ENCODE measurements around the gene SLC35C1. TPM values are rescaled to one million over a fixed set of nuclear protein-coding genes. Genes with fewer than 3 reads are reported as not detected.

Gene SLC35C1
- total RNA-seq, 1 experiment from 2014 or later: 10.4 TPM

GRCh38 chr11:45761659-45762058 lies 43.3 kb upstream of the SLC35C1 start (continued):
- no peak for TF ChIP-seq ATF6 (CRISPR knock-in tag; IDR thresholded peaks at IDR 0.05)

DNA sequence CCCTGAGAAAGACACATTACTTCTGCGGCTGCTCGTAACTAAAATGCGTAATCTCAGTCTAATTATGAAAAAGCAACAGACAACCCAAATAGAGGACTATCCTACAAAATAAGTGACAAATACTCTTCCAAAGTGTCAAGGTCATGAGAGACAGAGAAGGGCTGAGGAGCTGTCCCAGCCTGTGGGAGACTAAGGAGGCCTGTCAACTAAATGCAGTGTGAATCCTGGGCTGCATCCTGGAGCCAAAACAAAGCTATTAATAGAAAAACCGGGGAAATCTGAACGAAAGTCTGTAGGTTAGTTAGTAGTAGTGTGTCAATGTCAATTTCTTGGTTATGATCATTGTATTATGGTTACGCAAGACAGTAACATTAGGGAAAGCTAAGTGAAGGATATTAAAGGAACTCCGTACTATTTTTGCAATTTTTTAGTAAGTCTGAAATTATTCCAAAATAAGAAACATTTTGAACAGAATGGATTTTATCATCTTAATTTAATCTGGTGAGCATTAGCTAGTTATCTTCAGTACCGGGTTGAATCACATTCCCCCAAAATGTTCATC lies 39.8 kb upstream of the SLC35C1 start:
- no peak overlapping the region for H3K27ac Mint-ChIP-seq
- TF ChIP-seq AFF4 (CRISPR knock-in tag; IDR thresholded peaks at IDR 0.05; ENCODE audit: borderline replicate concordance): no peak
- no peak for TF ChIP-seq ZNF138 (CRISPR knock-in tag; conservative IDR thresholded peaks at IDR 0.05)
- TF ChIP-seq ZNF121 (CRISPR knock-in tag; IDR thresholded peaks at IDR 0.05): no peak
- no peak for TF ChIP-seq GABPB1 (CRISPR knock-in tag; IDR thresholded peaks at IDR 0.05)
- no peak for TF ChIP-seq EMX1 (CRISPR knock-in tag; IDR thresholded peaks at IDR 0.05)
- TF ChIP-seq NFE2L1 (CRISPR knock-in tag; IDR thresholded peaks at IDR 0.05): no peak
- no peak for TF ChIP-seq FOXJ3 (CRISPR knock-in tag; IDR thresholded peaks at IDR 0.05; ENCODE audit: borderline replicate concordance)
- TF ChIP-seq IRF2 (CRISPR knock-in tag; IDR thresholded peaks at IDR 0.05; ENCODE audit: borderline replicate concordance, low read depth): no peak
- no peak for TF ChIP-seq JAZF1 (CRISPR knock-in tag; IDR thresholded peaks at IDR 0.05)
- no peak for TF ChIP-seq GTF2I (CRISPR knock-in tag; conservative IDR thresholded peaks at IDR 0.05)
- no peak for TF ChIP-seq TEAD4 (CRISPR knock-in tag; IDR thresholded peaks at IDR 0.05)
- TF ChIP-seq SP1 (CRISPR knock-in tag; conservative IDR thresholded peaks at IDR 0.05): no peak
- TF ChIP-seq, protein P1, sequence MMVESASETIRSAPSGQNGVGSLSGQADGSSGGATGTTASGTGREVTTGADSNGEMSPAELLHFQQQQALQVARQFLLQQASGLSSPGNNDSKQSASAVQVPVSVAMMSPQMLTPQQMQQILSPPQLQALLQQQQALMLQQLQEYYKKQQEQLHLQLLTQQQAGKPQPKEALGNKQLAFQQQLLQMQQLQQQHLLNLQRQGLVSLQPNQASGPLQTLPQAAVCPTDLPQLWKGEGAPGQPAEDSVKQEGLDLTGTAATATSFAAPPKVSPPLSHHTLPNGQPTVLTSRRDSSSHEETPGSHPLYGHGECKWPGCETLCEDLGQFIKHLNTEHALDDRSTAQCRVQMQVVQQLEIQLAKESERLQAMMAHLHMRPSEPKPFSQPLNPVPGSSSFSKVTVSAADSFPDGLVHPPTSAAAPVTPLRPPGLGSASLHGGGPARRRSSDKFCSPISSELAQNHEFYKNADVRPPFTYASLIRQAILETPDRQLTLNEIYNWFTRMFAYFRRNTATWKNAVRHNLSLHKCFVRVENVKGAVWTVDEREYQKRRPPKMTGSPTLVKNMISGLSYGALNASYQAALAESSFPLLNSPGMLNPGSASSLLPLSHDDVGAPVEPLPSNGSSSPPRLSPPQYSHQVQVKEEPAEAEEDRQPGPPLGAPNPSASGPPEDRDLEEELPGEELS (CRISPR knock-in tag; IDR thresholded peaks at IDR 0.05): no peak
- TF ChIP-seq, protein P2, sequence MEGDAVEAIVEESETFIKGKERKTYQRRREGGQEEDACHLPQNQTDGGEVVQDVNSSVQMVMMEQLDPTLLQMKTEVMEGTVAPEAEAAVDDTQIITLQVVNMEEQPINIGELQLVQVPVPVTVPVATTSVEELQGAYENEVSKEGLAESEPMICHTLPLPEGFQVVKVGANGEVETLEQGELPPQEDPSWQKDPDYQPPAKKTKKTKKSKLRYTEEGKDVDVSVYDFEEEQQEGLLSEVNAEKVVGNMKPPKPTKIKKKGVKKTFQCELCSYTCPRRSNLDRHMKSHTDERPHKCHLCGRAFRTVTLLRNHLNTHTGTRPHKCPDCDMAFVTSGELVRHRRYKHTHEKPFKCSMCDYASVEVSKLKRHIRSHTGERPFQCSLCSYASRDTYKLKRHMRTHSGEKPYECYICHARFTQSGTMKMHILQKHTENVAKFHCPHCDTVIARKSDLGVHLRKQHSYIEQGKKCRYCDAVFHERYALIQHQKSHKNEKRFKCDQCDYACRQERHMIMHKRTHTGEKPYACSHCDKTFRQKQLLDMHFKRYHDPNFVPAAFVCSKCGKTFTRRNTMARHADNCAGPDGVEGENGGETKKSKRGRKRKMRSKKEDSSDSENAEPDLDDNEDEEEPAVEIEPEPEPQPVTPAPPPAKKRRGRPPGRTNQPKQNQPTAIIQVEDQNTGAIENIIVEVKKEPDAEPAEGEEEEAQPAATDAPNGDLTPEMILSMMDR (IDR thresholded peaks at IDR 0.05): no peak
- TF ChIP-seq, protein P3, sequence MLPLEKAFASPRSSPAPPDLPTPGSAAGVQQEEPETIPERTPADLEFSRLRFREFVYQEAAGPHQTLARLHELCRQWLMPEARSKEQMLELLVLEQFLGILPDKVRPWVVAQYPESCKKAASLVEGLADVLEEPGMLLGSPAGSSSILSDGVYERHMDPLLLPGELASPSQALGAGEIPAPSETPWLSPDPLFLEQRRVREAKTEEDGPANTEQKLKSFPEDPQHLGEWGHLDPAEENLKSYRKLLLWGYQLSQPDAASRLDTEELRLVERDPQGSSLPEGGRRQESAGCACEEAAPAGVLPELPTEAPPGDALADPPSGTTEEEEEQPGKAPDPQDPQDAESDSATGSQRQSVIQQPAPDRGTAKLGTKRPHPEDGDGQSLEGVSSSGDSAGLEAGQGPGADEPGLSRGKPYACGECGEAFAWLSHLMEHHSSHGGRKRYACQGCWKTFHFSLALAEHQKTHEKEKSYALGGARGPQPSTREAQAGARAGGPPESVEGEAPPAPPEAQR (CRISPR knock-in tag; IDR thresholded peaks at IDR 0.05): no peak
- TF ChIP-seq JUN (CRISPR knock-in tag; IDR thresholded peaks at IDR 0.05): no peak
- TF ChIP-seq ESRRA (CRISPR knock-in tag; IDR thresholded peaks at IDR 0.05; ENCODE audit: borderline replicate concordance): no peak
- TF ChIP-seq NR3C1 (CRISPR knock-in tag; conservative IDR thresholded peaks at IDR 0.05; ENCODE audit: low read depth): no peak
- TF ChIP-seq TCF7 (CRISPR knock-in tag; IDR thresholded peaks at IDR 0.05; ENCODE audit: low read depth): no peak
- no peak for TF ChIP-seq CBFB (CRISPR knock-in tag; IDR thresholded peaks at IDR 0.05; ENCODE audit: low read depth)
- H3K36me3 Mint-ChIP-seq: no peaks in the 10 kb centered on the region
- DNase-seq (ENCODE audit: low spot score): no peak
- POLR2A ChIA-PET: no interaction called here
- H3K4me1 Mint-ChIP-seq: peaks cover 2% of the 10 kb centered on the region; the same call in 1 of the 2 replicates
- no peaks in the 10 kb centered on the region for H3K9me3 Mint-ChIP-seq
- H3K4me3 Mint-ChIP-seq: no peak overlapping the region
- ATAC-seq: no peak
- H3K27me3 Mint-ChIP-seq (ENCODE audit: low read depth): peaks cover 3% of the 10 kb centered on the region; the same call in 1 of the 2 replicates
- CTCF ChIA-PET: interaction anchor here (0.9 to 1.0 kb wide), 3 partner anchors 40 to 280 kb away, joined by 3 to 4 read pairs (median 3); no protein-coding TSS in a partner anchor

Measured in WTC11 (cell line).